HepG2 (cell line): ENCODE results near the gene LAMTOR1. TPM values are rescaled to one million over a fixed set of nuclear protein-coding genes. Genes with fewer than 3 reads are reported as not detected.

ENCODE experiments used
- AFF4 ChIP-seq: sonication (generic); formaldehyde crosslinking; IDR thresholded peaks from 2 replicates; pipeline ENCODE4 v1.4.0; 2020; ENCODE audit warnings: missing genetic modification reagents
- AHDC1 ChIP-seq: sonication (generic); formaldehyde crosslinking; IDR thresholded peaks from 2 replicates; pipeline ENCODE4 v1.5.1; 2020; ENCODE audit warnings: mild to moderate bottlenecking, missing genetic modification reagents, borderline replicate concordance
- BORCS8-MEF2B ChIP-seq: sonication (generic); formaldehyde crosslinking; IDR thresholded peaks from 2 replicates; pipeline ENCODE4 v1.8.0; 2022; ENCODE audit warnings: mild to moderate bottlenecking, missing genetic modification reagents
- GABPA ChIP-seq, 2 experiments: IDR thresholded peaks; 2 replicates each; pipeline ENCODE4 v1.6.1; 2011 to 2016; ENCODE audit warnings: low read depth in 2 of 2, low read length in 1 of 2, missing biosample characterization in 1 of 2, missing genetic modification characterization in 1 of 2
- GLI4 ChIP-seq: sonication (generic); formaldehyde crosslinking; IDR thresholded peaks from 2 replicates; pipeline ENCODE4 v1.5.1; 2020; ENCODE audit warnings: missing genetic modification reagents, mild to moderate bottlenecking, moderate library complexity, borderline replicate concordance
- KLF15 ChIP-seq: sonication (generic); formaldehyde crosslinking; IDR thresholded peaks from 2 replicates; pipeline ENCODE4 v1.8.1; 2023; ENCODE audit warnings: borderline replicate concordance, mild to moderate bottlenecking, inconsistent platforms, missing genetic modification reagents, mixed read lengths
- LBX2 ChIP-seq: sonication (generic); formaldehyde crosslinking; IDR thresholded peaks from 2 replicates; pipeline ENCODE4 v1.5.0; 2020; ENCODE audit warnings: missing genetic modification reagents, mild to moderate bottlenecking, borderline replicate concordance
- MBD4 ChIP-seq: IDR thresholded peaks from 2 replicates; pipeline ENCODE4 v1.6.1; 2012; ENCODE audit warnings: low read length, inconsistent platforms, borderline replicate concordance
- MEIS1 ChIP-seq: sonication (generic); formaldehyde crosslinking; IDR thresholded peaks from 2 replicates; pipeline ENCODE4 v1.9.0; 2021; ENCODE audit warnings: mild to moderate bottlenecking, missing genetic modification reagents, moderate library complexity, borderline replicate concordance
- NCOR1 ChIP-seq: fragments of 200-600 bp; sonication (generic); IDR thresholded peaks from 2 replicates; pipeline ENCODE4 v1.7.0; 2017; ENCODE audit warnings: antibody characterized with exemption, low read length, borderline replicate concordance
- NFYB ChIP-seq: sonication (generic); formaldehyde crosslinking; IDR thresholded peaks from 2 replicates; pipeline ENCODE4 v1.4.0; 2020; ENCODE audit warnings: missing genetic modification reagents
- THYN1 ChIP-seq: sonication (generic); formaldehyde crosslinking; IDR thresholded peaks from 2 replicates; pipeline ENCODE4 v1.8.1; 2023; ENCODE audit warnings: low read depth, mild to moderate bottlenecking, moderate library complexity, missing genetic modification reagents, borderline replicate concordance
- ZNF260 ChIP-seq: sonication (generic); formaldehyde crosslinking; IDR thresholded peaks from 2 replicates; pipeline ENCODE4 v1.4.0; 2020; ENCODE audit warnings: missing genetic modification reagents, low read depth, mild to moderate bottlenecking, borderline replicate concordance
- ZNF350 ChIP-seq: sonication (generic); formaldehyde crosslinking; IDR thresholded peaks from 2 replicates; pipeline ENCODE4 v1.4.0; 2020; ENCODE audit warnings: mild to moderate bottlenecking, low read depth, missing genetic modification reagents, borderline replicate concordance
- ZNF83 ChIP-seq: sonication (generic); formaldehyde crosslinking; IDR thresholded peaks from 2 replicates; pipeline ENCODE4 v1.4.0; 2020; ENCODE audit warnings: missing genetic modification reagents, mild to moderate bottlenecking, borderline replicate concordance
- ZNF878 ChIP-seq: sonication (generic); formaldehyde crosslinking; IDR thresholded peaks from 2 replicates; pipeline ENCODE4 v1.8.1; 2023; ENCODE audit warnings: mild to moderate bottlenecking, missing genetic modification reagents, moderate library complexity
- polyA plus RNA-seq, 8 experiments: library from polyadenylated mRNA; depleted of rRNA in 3 of 8; stranded (reverse) in 7 of 8; unstranded in 1 of 8; fragments of >200 nt; fragmentation: Illumina TruSeq in 4 of 8; extraction: Trizol in 4 of 8; gene quantifications; 2 replicates each; pipeline versions ENCODE4 v1.2.1 to v1.2.3, GENCODE V29; 2011 to 2016; ENCODE audit warnings: low read depth in 4 of 8, missing spikeins in 1 of 8, mixed read lengths in 1 of 8; ENCODE audit not compliant: insufficient read depth in 1 of 8
- total RNA-seq, 5 experiments: library from RNA; depleted of rRNA; stranded (reverse); fragments of >200 nt; fragmentation: Illumina TruSeq; extraction: Trizol; gene quantifications; 2 replicates each; pipeline ENCODE4 v1.2.3, GENCODE V29; 2016; ENCODE audit warnings: low read depth in 1 of 5

The LAMTOR1 gene
- total and polyA plus RNA-seq, 2 of the 13 experiments (the other 11 are each of a cell fraction or from before 2014, with no cell fraction given), result 60.4 to 66.0 TPM

- TF ChIP-seq BORCS8-MEF2B (CRISPR knock-in tag) (peak; percentile 71; the same call in 1 of the 2 replicates), NCOR1 (no peak; the same call in 1 of the 2 replicates), MEIS1 (CRISPR knock-in tag) (peak; percentile 40; the same call in 1 of the 2 replicates), AFF4 (no peak), THYN1 (CRISPR knock-in tag) (no peak), ZNF878 (CRISPR knock-in tag) (peak; percentile 69; the same call in 1 of the 2 replicates), MBD4 (no peak), GABPA (IDR thresholded peaks at IDR 0.05; ENCODE audit: low read depth, low read length) (peak; percentile 72), GABPA (CRISPR knock-in tag; IDR thresholded peaks at IDR 0.05; ENCODE audit: low read depth) (peak; percentile 95), ZNF83 (CRISPR knock-in tag) (no peak), NFYB (CRISPR knock-in tag) (peak; percentile 92), LBX2 (no peak), ZNF350 (CRISPR knock-in tag) (peak; percentile 69), KLF15 (CRISPR knock-in tag) (peak; percentile 80; the same call in 1 of the 2 replicates), AHDC1 (no peak), ZNF260 (CRISPR knock-in tag) (no peak), GLI4 (CRISPR knock-in tag) (no peak)
These were observed 22.5 kb downstream of the LAMTOR1 start, which contains the start of the genes LRRC51 and NUMA1 (continued) for GRCh38 chr11:72080326-72081183.
